GM23338 (cell line): ENCODE measurements around the gene CDC16. TPM values are rescaled to one million over a fixed set of nuclear protein-coding genes. Genes with fewer than 3 reads are reported as not detected.

ENCODE experiments used
- ATAC-seq: fragments of 200-7000 bp; cut with Tn5 transposase; 3 replicates; pipeline ENCODE4 v1.9.1; 2020
- DNase-seq: peaks from one replicate; pipeline ENCODE4 v3.0.0-alpha.2; 2015; ENCODE audit warnings: low spot score
- H2AFZ ChIP-seq: fragments of 200-600 bp; sonication (generic); 2 replicates; pipeline ENCODE4 v1.8.0; 2016; ENCODE audit warnings: antibody characterized with exemption, mild to moderate bottlenecking, moderate library complexity
- H3F3A ChIP-seq: fragments of 200-600 bp; sonication (generic); replicated peaks from 2 replicates; pipeline ENCODE4 v1.8.0; 2017; ENCODE audit warnings: antibody characterized with exemption, mixed run types, low read depth
- H3K27ac ChIP-seq: fragments of 200-600 bp; sonication (generic); 2 replicates; pipeline ENCODE4 v1.6.1; 2016; ENCODE audit warnings: low read depth
- H3K27me3 ChIP-seq: fragments of 200-600 bp; sonication (generic); 2 replicates; pipeline ENCODE4 v1.8.0; 2016; ENCODE audit warnings: mild to moderate bottlenecking, mixed run types, moderate library complexity; ENCODE audit not compliant: insufficient read depth
- H3K36me3 ChIP-seq: fragments of 200-600 bp; sonication (generic); 2 replicates; pipeline ENCODE4 v1.8.0; 2016; ENCODE audit warnings: mild to moderate bottlenecking; ENCODE audit not compliant: insufficient read depth
- H3K4me1 ChIP-seq: fragments of 200-600 bp; sonication (generic); 2 replicates; pipeline ENCODE4 v1.8.0; 2016; ENCODE audit warnings: mild to moderate bottlenecking, moderate library complexity; ENCODE audit not compliant: insufficient read depth
- H3K4me2 ChIP-seq: fragments of 200-600 bp; sonication (generic); 2 replicates; pipeline ENCODE4 v1.7.1; 2017; ENCODE audit warnings: mixed run types
- H3K4me3 ChIP-seq: fragments of 200-600 bp; sonication (generic); 2 replicates; pipeline ENCODE4 v1.6.1; 2016; ENCODE audit warnings: mixed run types
- H3K79me2 ChIP-seq: fragments of 200-600 bp; sonication (generic); replicated peaks from 2 replicates; pipeline ENCODE4 v1.8.0; 2017; ENCODE audit warnings: mild to moderate bottlenecking; ENCODE audit not compliant: insufficient read depth
- H3K9me2 ChIP-seq: fragments of 200-600 bp; sonication (generic); 2 replicates; pipeline ENCODE4 v1.8.0; 2017; ENCODE audit not compliant: insufficient read depth
- H4K20me1 ChIP-seq: fragments of 200-600 bp; sonication (generic); replicated peaks from 2 replicates; pipeline ENCODE4 v1.8.0; 2017; ENCODE audit warnings: mild to moderate bottlenecking; ENCODE audit not compliant: insufficient read depth
- H3K27ac Mint-ChIP-seq: 2 replicates; pipeline ENCODE4 v1.8.0; 2020; ENCODE audit warnings: inconsistent platforms, mild to moderate bottlenecking, moderate library complexity, mixed read lengths
- H3K27me3 Mint-ChIP-seq: 3 replicates; pipeline ENCODE4 v1.8.0; 2022; ENCODE audit warnings: low read depth, mild to moderate bottlenecking, moderate library complexity, mixed read lengths, inconsistent platforms; ENCODE audit not compliant: insufficient read depth, poor library complexity
- H3K36me3 Mint-ChIP-seq: 3 replicates; pipeline ENCODE4 v1.8.0; 2021; ENCODE audit warnings: low read depth, mild to moderate bottlenecking, inconsistent platforms, moderate library complexity, mixed read lengths
- H3K4me1 Mint-ChIP-seq: 3 replicates; pipeline ENCODE4 v1.8.0; 2020; ENCODE audit warnings: mild to moderate bottlenecking, inconsistent platforms, mixed read lengths
- H3K4me3 Mint-ChIP-seq: 3 replicates; pipeline ENCODE4 v1.8.0; 2021; ENCODE audit warnings: moderate library complexity, mild to moderate bottlenecking, inconsistent platforms, mixed read lengths
- H3K9me3 Mint-ChIP-seq: 3 replicates; pipeline ENCODE4 v1.8.0; 2020; ENCODE audit warnings: moderate library complexity, mild to moderate bottlenecking, inconsistent platforms, mixed read lengths
- CREB1 ChIP-seq: fragments of 250-450 bp; sonication (Bioruptor Pico); IDR thresholded peaks from 2 replicates; pipeline ENCODE4 v1.5.0; 2020; ENCODE audit warnings: low read depth, mild to moderate bottlenecking, moderate library complexity
- CTCF ChIP-seq, 2 experiments: fragments of 200-600 bp in 1 of 2; sonication (generic) in 1 of 2; conservative IDR thresholded peaks; 2 replicates each; pipeline versions ENCODE4 v1.5.1 to v1.6.1; 2016 to 2017; ENCODE audit warnings: antibody characterized with exemption in 2 of 2, low read depth in 2 of 2, mild to moderate bottlenecking in 2 of 2, moderate library complexity in 1 of 2
- EZH2 ChIP-seq: fragments of 200-600 bp; sonication (generic); IDR thresholded peaks from one replicate; pipeline ENCODE4 v1.8.0; 2017; ENCODE audit warnings: antibody characterized with exemption, mild to moderate bottlenecking, low read depth; ENCODE audit not compliant: unreplicated experiment
- EZH2phosphoT487 ChIP-seq: fragments of 200-600 bp; sonication (generic); IDR thresholded peaks from one replicate; pipeline ENCODE4 v1.8.1; 2018; ENCODE audit warnings: antibody characterized with exemption; ENCODE audit not compliant: unreplicated experiment
- POLR2AphosphoS5 ChIP-seq: IDR thresholded peaks from 2 replicates; pipeline ENCODE4 v1.6.1; 2016; ENCODE audit warnings: antibody characterized with exemption, low read depth
- STAT1 ChIP-seq: IDR thresholded peaks from one replicate; pipeline ENCODE4 v1.6.1; 2016; ENCODE audit warnings: antibody characterized with exemption; ENCODE audit not compliant: unreplicated experiment
- ZNF114 ChIP-seq: fragments of 250-450 bp; sonication (Bioruptor Pico); IDR thresholded peaks from 2 replicates; pipeline ENCODE4 v1.5.0; 2020; ENCODE audit warnings: mild to moderate bottlenecking, moderate library complexity
- polyA plus RNA-seq: library from polyadenylated mRNA; unstranded; fragments of >200 nt; fragmentation: Nextera tagmentation; extraction: Ambion mirVana; gene quantifications from 2 replicates; pipeline ENCODE4 v1.2.1, GENCODE V29; 2016
- total RNA-seq: library from RNA; depleted of rRNA; stranded (reverse); fragments of >200 nt; shearing (Covaris generic); gene quantifications from 2 replicates; pipeline ENCODE4 v1.2.3, GENCODE V29; 2014
- TF ChIP-seq, protein P1 (sequence below): IDR thresholded peaks from one replicate; pipeline ENCODE4 v1.6.1; 2018; ENCODE audit warnings: antibody characterized with exemption; ENCODE audit not compliant: unreplicated experiment
- TF ChIP-seq, protein P2 (sequence below): IDR thresholded peaks from 2 replicates; pipeline ENCODE4 v1.6.1; 2016; ENCODE audit warnings: antibody characterized with exemption

Gene CDC16
- total and polyA plus RNA-seq, 2 experiments from 2014 or later, result 86.1 to 91.3 TPM

GRCh38 chr13:114279146-114279545, 44.4 kb downstream of the CDC16 start (continued):
- TF ChIP-seq EZH2phosphoT487 (no peak), CTCF (conservative IDR thresholded peaks at IDR 0.05; ENCODE audit: low read depth in 2 of 2) (no peak), POLR2AphosphoS5 (no peak), STAT1 (no peak), ZNF114 (CRISPR knock-in tag) (no peak)

DNA sequence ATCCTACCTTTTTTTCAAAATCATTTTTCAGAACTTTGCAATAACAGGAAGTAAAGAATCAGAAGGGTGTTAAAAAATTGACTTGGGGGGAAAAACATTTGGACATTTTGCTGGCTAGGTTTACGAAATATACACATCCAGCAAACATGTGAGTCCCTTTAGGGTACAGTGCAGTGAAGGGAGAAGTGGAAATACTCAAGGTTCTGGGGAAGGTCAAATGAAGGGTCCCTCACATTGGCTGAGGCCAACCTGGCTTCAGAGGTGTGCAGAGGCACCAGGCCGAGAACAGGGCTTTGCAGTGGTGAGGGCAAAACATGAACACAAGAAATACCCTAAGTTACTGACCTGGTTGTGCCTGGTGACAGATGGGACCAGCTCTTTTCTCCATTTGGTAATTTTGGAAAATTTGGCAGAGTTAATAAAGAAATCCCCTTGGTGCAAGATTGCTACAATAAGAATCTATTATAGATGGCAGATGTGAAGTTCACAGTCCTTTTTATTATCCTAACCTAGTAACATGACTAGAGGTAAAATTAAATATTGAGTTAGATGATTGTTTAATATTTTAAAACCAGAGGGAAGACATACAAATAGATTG, 45.2 kb downstream of the CDC16 start:
- Histone ChIP-seq H2AFZ (no peak overlapping the region), H3K9me2 (no peaks in the 10 kb centered on the region), H3K4me3 (peak overlapping the region; percentile 77), H3K79me2 (peaks cover 25% of the 10 kb centered on the region), H3F3A (peaks cover 14% of the 10 kb centered on the region), H3K27ac (peak overlapping the region; percentile 100), H3K4me2 (peak overlapping the region; percentile 81), H3K4me1 (peaks cover 10% of the 10 kb centered on the region), H4K20me1 (peaks cover 14% of the 10 kb centered on the region), H3K27me3 (no peaks in the 10 kb centered on the region), H3K36me3 (peaks cover 11% of the 10 kb centered on the region; the same call in 1 of the 2 replicates)
- peaks cover 22% of the 10 kb centered on the region for H3K4me1 Mint-ChIP-seq
- TF ChIP-seq, protein P1, sequence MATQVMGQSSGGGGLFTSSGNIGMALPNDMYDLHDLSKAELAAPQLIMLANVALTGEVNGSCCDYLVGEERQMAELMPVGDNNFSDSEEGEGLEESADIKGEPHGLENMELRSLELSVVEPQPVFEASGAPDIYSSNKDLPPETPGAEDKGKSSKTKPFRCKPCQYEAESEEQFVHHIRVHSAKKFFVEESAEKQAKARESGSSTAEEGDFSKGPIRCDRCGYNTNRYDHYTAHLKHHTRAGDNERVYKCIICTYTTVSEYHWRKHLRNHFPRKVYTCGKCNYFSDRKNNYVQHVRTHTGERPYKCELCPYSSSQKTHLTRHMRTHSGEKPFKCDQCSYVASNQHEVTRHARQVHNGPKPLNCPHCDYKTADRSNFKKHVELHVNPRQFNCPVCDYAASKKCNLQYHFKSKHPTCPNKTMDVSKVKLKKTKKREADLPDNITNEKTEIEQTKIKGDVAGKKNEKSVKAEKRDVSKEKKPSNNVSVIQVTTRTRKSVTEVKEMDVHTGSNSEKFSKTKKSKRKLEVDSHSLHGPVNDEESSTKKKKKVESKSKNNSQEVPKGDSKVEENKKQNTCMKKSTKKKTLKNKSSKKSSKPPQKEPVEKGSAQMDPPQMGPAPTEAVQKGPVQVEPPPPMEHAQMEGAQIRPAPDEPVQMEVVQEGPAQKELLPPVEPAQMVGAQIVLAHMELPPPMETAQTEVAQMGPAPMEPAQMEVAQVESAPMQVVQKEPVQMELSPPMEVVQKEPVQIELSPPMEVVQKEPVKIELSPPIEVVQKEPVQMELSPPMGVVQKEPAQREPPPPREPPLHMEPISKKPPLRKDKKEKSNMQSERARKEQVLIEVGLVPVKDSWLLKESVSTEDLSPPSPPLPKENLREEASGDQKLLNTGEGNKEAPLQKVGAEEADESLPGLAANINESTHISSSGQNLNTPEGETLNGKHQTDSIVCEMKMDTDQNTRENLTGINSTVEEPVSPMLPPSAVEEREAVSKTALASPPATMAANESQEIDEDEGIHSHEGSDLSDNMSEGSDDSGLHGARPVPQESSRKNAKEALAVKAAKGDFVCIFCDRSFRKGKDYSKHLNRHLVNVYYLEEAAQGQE, result no peak
- DNase-seq (no peak), ATAC-seq (no peak)
- peaks cover 11% of the 10 kb centered on the region for H3K27me3 Mint-ChIP-seq
- H3K4me3 Mint-ChIP-seq, result peak overlapping the region; percentile 81
- peak overlapping the region; percentile 85 for H3K27ac Mint-ChIP-seq
- H3K9me3 Mint-ChIP-seq, result no peaks in the 10 kb centered on the region
- peaks cover 32% of the 10 kb centered on the region for H3K36me3 Mint-ChIP-seq

DNA sequence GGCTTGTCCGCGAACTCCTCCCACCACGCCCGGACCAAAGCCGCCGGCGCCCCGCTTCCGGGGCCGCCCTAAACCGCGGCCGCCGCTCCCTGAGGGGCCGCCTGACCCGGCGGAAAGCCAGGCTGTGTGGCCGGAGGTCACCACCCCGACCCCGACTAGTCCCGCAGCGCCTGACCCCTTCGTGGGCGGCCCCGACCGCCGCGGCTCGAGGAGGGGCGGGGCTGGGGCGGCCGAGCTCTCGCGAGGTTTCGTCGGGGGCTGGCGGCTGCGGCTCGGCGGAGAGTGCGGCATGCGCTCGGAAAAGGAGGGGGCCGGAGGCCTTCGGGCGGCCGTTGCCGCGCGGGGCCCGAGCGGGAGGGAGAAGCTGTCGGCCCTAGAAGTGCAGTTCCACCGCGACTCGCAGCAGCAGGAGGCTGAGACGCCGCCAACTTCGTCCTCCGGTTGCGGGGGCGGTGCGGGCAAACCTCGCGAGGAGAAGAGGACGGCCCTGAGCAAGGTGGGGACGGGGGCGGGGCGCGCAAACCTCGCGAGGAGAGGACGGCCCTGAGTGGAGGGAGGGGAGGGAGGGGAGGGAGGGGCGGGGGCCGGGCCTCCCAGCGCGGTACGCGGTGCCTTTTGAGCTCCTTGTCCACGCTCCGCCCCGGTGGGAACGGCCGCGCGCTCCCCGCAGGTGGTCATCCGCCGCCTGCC, 46.8 kb downstream of the CDC16 start, which contains the start of gene UPF3A:
Gene UPF3A, plus strand, starts transcription at position 251 of the 690 bp plus-strand sequence. Its CDS starts 39 bp downstream, at position 290.
- Histone ChIP-seq H3K27me3 (no peaks in the 10 kb centered on the region), H3K27ac (peak within 1 kb of the TSS; percentile 100), H3K4me2 (peak within 1 kb of the TSS; percentile 81), H3K4me1 (peaks cover 10% of the 10 kb centered on the region), H3K9me2 (no peaks in the 10 kb centered on the region), H4K20me1 (peaks cover 16% of the 10 kb centered on the region; the same call in 1 of the 2 replicates), H3K79me2 (peaks cover 40% of the 10 kb centered on the region), H2AFZ (peak within 1 kb of the TSS; percentile 78; the same call in 1 of the 2 replicates), H3K4me3 (peak within 1 kb of the TSS; percentile 77), H3F3A (peaks cover 14% of the 10 kb centered on the region), H3K36me3 (peaks cover 16% of the 10 kb centered on the region; the same call in 1 of the 2 replicates)
- ATAC-seq (peak; percentile 82), DNase-seq (peak; percentile 92)
- no peak for TF ChIP-seq EZH2
- TF ChIP-seq, protein P2, sequence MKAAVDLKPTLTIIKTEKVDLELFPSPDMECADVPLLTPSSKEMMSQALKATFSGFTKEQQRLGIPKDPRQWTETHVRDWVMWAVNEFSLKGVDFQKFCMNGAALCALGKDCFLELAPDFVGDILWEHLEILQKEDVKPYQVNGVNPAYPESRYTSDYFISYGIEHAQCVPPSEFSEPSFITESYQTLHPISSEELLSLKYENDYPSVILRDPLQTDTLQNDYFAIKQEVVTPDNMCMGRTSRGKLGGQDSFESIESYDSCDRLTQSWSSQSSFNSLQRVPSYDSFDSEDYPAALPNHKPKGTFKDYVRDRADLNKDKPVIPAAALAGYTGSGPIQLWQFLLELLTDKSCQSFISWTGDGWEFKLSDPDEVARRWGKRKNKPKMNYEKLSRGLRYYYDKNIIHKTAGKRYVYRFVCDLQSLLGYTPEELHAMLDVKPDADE, result peak; percentile 34; the same call in 1 of the 2 replicates
- peak; percentile 88 for TF ChIP-seq POLR2AphosphoS5
- TF ChIP-seq CREB1, result peak; percentile 30; the same call in 1 of the 2 replicates
- Mint-ChIP-seq H3K27me3 (peaks cover 11% of the 10 kb centered on the region), H3K9me3 (no peaks in the 10 kb centered on the region), H3K36me3 (peaks cover 39% of the 10 kb centered on the region), H3K4me1 (peaks cover 22% of the 10 kb centered on the region), H3K4me3 (peak within 1 kb of the TSS; percentile 88), H3K27ac (peak within 1 kb of the TSS; percentile 98)
